K562 (cell line): ENCODE data around the gene ERBB3. TPM values are rescaled to one million over a fixed set of nuclear protein-coding genes. Genes with fewer than 3 reads are reported as not detected.

Experiments
- FUS ChIP-seq: fragments of 200-400 bp; formaldehyde crosslinking; optimal IDR thresholded peaks from 2 replicates; pipeline ENCODE3; 2017; ENCODE audit warnings: low read depth, low read length
- GTF2E2 ChIP-seq: fragments of 200-800 bp; sonication (Bioruptor generic); IDR thresholded peaks from 2 replicates; pipeline ENCODE4 v1.6.1; 2016; ENCODE audit warnings: missing genetic modification characterization, missing compliant biosample characterization
- ID3 ChIP-seq, 2 experiments: fragments of 250-450 bp in 1 of 2; fragments of 450-650 bp in 1 of 2; sonication (Bioruptor Pico) in 1 of 2; IDR thresholded peaks; 2 replicates each; pipeline versions ENCODE4 v1.6.1 to v1.8.0; 2016 to 2021; ENCODE audit warnings: mild to moderate bottlenecking in 2 of 2, moderate library complexity in 2 of 2, missing compliant biosample characterization in 1 of 2, missing genetic modification characterization in 1 of 2
- MITF ChIP-seq: IDR thresholded peaks from 2 replicates; pipeline ENCODE4 v1.6.1; 2014; ENCODE audit warnings: antibody characterized with exemption
- NR3C1 ChIP-seq: sonication (generic); formaldehyde crosslinking; IDR thresholded peaks from 2 replicates; pipeline ENCODE4 v1.8.1; 2022; ENCODE audit warnings: missing genetic modification reagents
- POU5F1 ChIP-seq: fragments of 150-350 bp; IDR thresholded peaks from 2 replicates; pipeline ENCODE4 v1.6.1; 2014; ENCODE audit warnings: borderline replicate concordance, low read length, low read depth, mild to moderate bottlenecking; ENCODE audit not compliant: partially characterized antibody
- PREB ChIP-seq: sonication (generic); formaldehyde crosslinking; IDR thresholded peaks from 2 replicates; pipeline ENCODE4 v1.8.1; 2023; ENCODE audit warnings: mild to moderate bottlenecking, missing genetic modification reagents
- RAD21 ChIP-seq, 2 experiments: fragments of 250-450 bp in 1 of 2; fragments of 450-650 bp in 1 of 2; sonication (Bioruptor Pico) in 1 of 2; formaldehyde crosslinking in 1 of 2; IDR thresholded peaks in 1 of 2; conservative IDR thresholded peaks in 1 of 2; 2 replicates each; pipeline versions ENCODE4 v1.4.0 to v1.8.0; 2020 to 2022; ENCODE audit warnings: mild to moderate bottlenecking in 2 of 2, moderate library complexity in 1 of 2
- SMAD3 ChIP-seq: fragments of 450-650 bp; formaldehyde crosslinking; conservative IDR thresholded peaks from 2 replicates; pipeline ENCODE4 v1.4.0; 2020; ENCODE audit warnings: mild to moderate bottlenecking
- TEAD2 ChIP-seq: fragments of 450-650 bp; IDR thresholded peaks from 2 replicates; pipeline ENCODE4 v1.6.1; 2016; ENCODE audit warnings: missing genetic modification characterization, control low read depth, missing compliant biosample characterization
- YY1 ChIP-seq, 3 experiments: IDR thresholded peaks; 2 replicates each; pipeline ENCODE4 v1.6.1; 2011; ENCODE audit warnings: low read length in 2 of 3, mild to moderate bottlenecking in 2 of 3, moderate library complexity in 2 of 3, borderline replicate concordance in 1 of 3, control low read depth in 1 of 3, low read depth in 1 of 3; ENCODE audit not compliant: insufficient read depth in 3 of 3, insufficient replicate concordance in 2 of 3, control insufficient read depth in 1 of 3, insufficient read length in 1 of 3; ENCODE audit errors: extremely low read depth in 1 of 3
- ZBTB49 ChIP-seq: sonication (generic); formaldehyde crosslinking; IDR thresholded peaks from 2 replicates; pipeline ENCODE4 v1.8.0; 2022; ENCODE audit warnings: missing genetic modification reagents, mild to moderate bottlenecking, borderline replicate concordance
- ZNF232 ChIP-seq: sonication (generic); formaldehyde crosslinking; IDR thresholded peaks from 2 replicates; pipeline ENCODE4 v1.8.0; 2022; ENCODE audit warnings: mild to moderate bottlenecking, missing genetic modification reagents
- ZNF280B ChIP-seq: fragments of 250-450 bp; sonication (Bioruptor Pico); IDR thresholded peaks from 2 replicates; pipeline ENCODE4 v1.5.1; 2021; ENCODE audit warnings: mild to moderate bottlenecking
- ZNF639 ChIP-seq, 2 experiments: fragments of 200-800 bp in 1 of 2; sonication (Bioruptor generic) in 1 of 2; sonication (generic) in 1 of 2; formaldehyde crosslinking in 1 of 2; IDR thresholded peaks in 1 of 2; conservative IDR thresholded peaks in 1 of 2; 2 replicates each; pipeline versions ENCODE4 v1.5.0 to v1.6.1; 2016 to 2020; ENCODE audit warnings: missing compliant biosample characterization in 1 of 2, missing genetic modification characterization in 1 of 2, missing genetic modification reagents in 1 of 2
- polyA plus RNA-seq, 8 experiments: library from polyadenylated mRNA; depleted of rRNA in 4 of 8; stranded (reverse) in 5 of 8; unstranded in 3 of 8; fragments of >200 nt; fragmentation: Nextera tagmentation in 2 of 8; fragmentation: Illumina TruSeq in 1 of 8; extraction: Ambion mirVana in 2 of 8; extraction: Trizol in 1 of 8; gene quantifications; 2 replicates each; pipeline versions ENCODE4 v1.2.1 to v1.2.3, GENCODE V29; 2011 to 2014; ENCODE audit warnings: inconsistent platforms in 1 of 8, missing spikeins in 1 of 8
- total RNA-seq, 7 experiments: library from RNA; depleted of rRNA in 6 of 7; stranded (reverse); fragments of >200 nt in 6 of 7; fragmentation: Illumina TruSeq in 2 of 7; extraction: Trizol in 2 of 7; gene quantifications; 2 replicates each; pipeline versions ENCODE4 v1.2.1 to v1.2.3, GENCODE V29; 2011 to 2021; ENCODE audit warnings: low replicate concordance in 1 of 7

The ERBB3 gene
- total and polyA plus RNA-seq, 9 of the 15 experiments (the other 6 are each of a cell fraction or from before 2014, with no cell fraction given), result 1.5 to 5.4 (median 3.8) TPM

GRCh38 chr12:56104815-56105608 is 25.0 kb downstream of the ERBB3 start (continued):
- TF ChIP-seq TEAD2 (tag), result no peak
- no peak for TF ChIP-seq SMAD3 (CRISPR knock-in tag)
- TF ChIP-seq ZNF280B (CRISPR knock-in tag), result no peak
- TF ChIP-seq ZNF639 (CRISPR knock-in tag; conservative IDR thresholded peaks at IDR 0.05 in 1 of 2, IDR thresholded peaks at IDR 0.05 in 1 of 2), result no peak
- no peak; the same call in 1 of the 2 replicates for TF ChIP-seq ZNF232 (CRISPR knock-in tag)
- TF ChIP-seq FUS, result no peak
- peak; percentile 47; the same call in 1 of the 2 replicates for TF ChIP-seq MITF
- TF ChIP-seq PREB (CRISPR knock-in tag), result no peak
- no peak for TF ChIP-seq ID3 (CRISPR knock-in tag; IDR thresholded peaks at IDR 0.05)
- no peak for TF ChIP-seq ID3 (tag; IDR thresholded peaks at IDR 0.05)
- TF ChIP-seq YY1 (IDR thresholded peaks at IDR 0.05; ENCODE audit: borderline replicate concordance in 1 of 3, control insufficient read depth in 1 of 3, extremely low read depth in 1 of 3, insufficient read depth in 3 of 3, insufficient read length in 1 of 3, insufficient replicate concordance in 2 of 3, low read depth in 1 of 3, low read length in 2 of 3), result no peak
- TF ChIP-seq GTF2E2, result no peak
- no peak for TF ChIP-seq NR3C1 (CRISPR knock-in tag)
- TF ChIP-seq ZBTB49 (CRISPR knock-in tag), result no peak; the same call in 1 of the 2 replicates
- no peak for TF ChIP-seq POU5F1
- peak in 1 of 2 experiments; percentile 14; a peak in 1 of 4 replicates for TF ChIP-seq RAD21 (CRISPR knock-in tag; conservative IDR thresholded peaks at IDR 0.05 in 1 of 2, IDR thresholded peaks at IDR 0.05 in 1 of 2)
